SU-DHL-6 (cell line): ENCODE data around the gene LLGL2.

Experiments
- H2AFZ ChIP-seq: fragments of 200-600 bp; sonication (generic); 2 replicates; pipeline ENCODE4 v1.6.1; 2014; ENCODE audit warnings: low read depth, mild to moderate bottlenecking, moderate library complexity, mixed read lengths, antibody characterized with exemption, low read length; ENCODE audit not compliant: severe bottlenecking
- H3F3A ChIP-seq: fragments of 200-600 bp; shearing (Covaris generic); 2 replicates; pipeline ENCODE4 v1.6.0; 2016; ENCODE audit warnings: antibody characterized with exemption, mild to moderate bottlenecking; ENCODE audit not compliant: insufficient read depth
- H3K27ac ChIP-seq: fragments of 200-600 bp; sonication (generic); 2 replicates; pipeline ENCODE4 v1.5.1; 2016; ENCODE audit warnings: low read depth, mild to moderate bottlenecking, low read length, moderate library complexity, mixed read lengths
- H3K27me3 ChIP-seq: fragments of 200-600 bp; sonication (generic), shearing (Covaris generic); 2 replicates; pipeline ENCODE4 v1.6.0; 2014; ENCODE audit warnings: mild to moderate bottlenecking, low read length
- H3K36me3 ChIP-seq: fragments of 200-600 bp; sonication (generic); 2 replicates; pipeline ENCODE4 v1.6.1; 2014; ENCODE audit warnings: mild to moderate bottlenecking, low read length, mixed read lengths
- H3K4me2 ChIP-seq: fragments of 300-600, 200-600 bp; shearing (Covaris generic), sonication (generic); 2 replicates; pipeline ENCODE4 v1.6.0; 2014; ENCODE audit warnings: low read length, low read depth, mild to moderate bottlenecking; ENCODE audit not compliant: poor library complexity, severe bottlenecking
- H3K4me3 ChIP-seq: fragments of 200-600 bp; sonication (generic); 2 replicates; pipeline ENCODE4 v1.5.1; 2014; ENCODE audit warnings: antibody characterized with exemption, low read length, mild to moderate bottlenecking, mixed read lengths; ENCODE audit not compliant: insufficient read depth, poor library complexity, severe bottlenecking
- H3K79me2 ChIP-seq: fragments of 200-600 bp; sonication (generic); 2 replicates; pipeline ENCODE4 v1.6.1; 2014; ENCODE audit warnings: mild to moderate bottlenecking, low read length, moderate library complexity; ENCODE audit not compliant: insufficient read depth
- H3K9ac ChIP-seq: fragments of 200-600 bp; sonication (generic); 2 replicates; pipeline ENCODE4 v1.7.0; 2014; ENCODE audit warnings: mild to moderate bottlenecking, low read length
- H3K9me2 ChIP-seq: fragments of 200-600 bp; sonication (generic); replicated peaks from 2 replicates; pipeline ENCODE4 v1.6.1; 2014; ENCODE audit warnings: low read length; ENCODE audit not compliant: insufficient read depth
- H3K9me3 ChIP-seq: fragments of 200-600 bp; sonication (generic); 2 replicates; pipeline ENCODE4 v1.6.1; 2014; ENCODE audit warnings: low read length, mixed read lengths; ENCODE audit not compliant: insufficient read depth
- H4K20me1 ChIP-seq: fragments of 200-600 bp; sonication (generic); 2 replicates; pipeline ENCODE4 v1.6.1; 2014; ENCODE audit warnings: low read depth, mild to moderate bottlenecking, antibody characterized with exemption, low read length, moderate library complexity, mixed read lengths
- EZH2phosphoT487 ChIP-seq: fragments of 200-600 bp; sonication (generic), shearing (Covaris generic); conservative IDR thresholded peaks from 2 replicates; pipeline ENCODE4 v1.6.1; 2018; ENCODE audit warnings: mild to moderate bottlenecking, antibody characterized with exemption, low read length, moderate library complexity, mixed read lengths
- TF ChIP-seq, protein P1 (sequence below): fragments of 200-600 bp; sonication (generic); IDR thresholded peaks from one replicate; pipeline ENCODE4 v1.5.1; 2017; ENCODE audit warnings: antibody characterized with exemption, mild to moderate bottlenecking, low read length, moderate library complexity; ENCODE audit not compliant: insufficient read depth, poor library complexity, severe bottlenecking

The LLGL2 gene

DNA sequence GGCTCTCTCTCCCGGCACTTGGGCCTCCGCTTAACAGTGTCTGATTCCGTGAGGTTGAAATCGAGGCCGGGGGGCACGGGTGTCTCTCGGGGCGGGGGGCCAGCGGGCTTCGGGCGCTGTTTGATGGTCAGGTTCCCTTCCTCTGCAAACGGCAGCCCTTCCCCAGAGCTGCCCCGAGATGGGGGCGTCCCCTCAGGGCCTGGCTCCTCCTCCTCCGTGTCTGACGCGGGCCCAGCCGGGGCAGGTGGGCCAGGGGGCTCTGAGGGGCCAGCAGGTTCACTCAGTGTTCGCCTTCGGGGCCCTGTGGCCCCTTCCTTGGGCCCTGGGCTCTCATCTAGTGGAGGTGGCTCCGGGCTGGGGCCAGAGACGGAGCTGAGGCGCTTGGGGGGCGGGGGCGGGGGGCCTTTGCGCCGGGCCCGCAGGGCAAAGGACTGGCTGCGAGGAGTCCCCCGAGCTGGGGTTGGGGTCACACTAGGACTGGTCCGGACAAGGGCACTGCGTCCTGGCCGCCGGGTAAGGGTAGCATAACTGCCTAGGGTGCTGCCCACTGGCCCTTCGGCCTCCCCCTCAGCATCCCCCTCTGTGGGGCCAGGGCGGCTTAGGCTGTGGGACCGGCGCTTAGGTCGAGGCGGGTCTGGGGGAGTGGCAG lies 23.3 kb upstream of the LLGL2 start:
- Histone ChIP-seq H2AFZ (no peak overlapping the region), H3K27me3 (no peaks in the 10 kb centered on the region), H3F3A (no peaks in the 10 kb centered on the region), H3K79me2 (no peaks in the 10 kb centered on the region), H3K4me2 (no peak overlapping the region), H3K9me2 (no peaks in the 10 kb centered on the region), H3K9ac (no peak overlapping the region), H4K20me1 (no peaks in the 10 kb centered on the region), H3K4me3 (no peak overlapping the region), H3K27ac (no peak overlapping the region), H3K9me3 (no peaks in the 10 kb centered on the region), H3K36me3 (no peaks in the 10 kb centered on the region)
- TF ChIP-seq, protein P1, sequence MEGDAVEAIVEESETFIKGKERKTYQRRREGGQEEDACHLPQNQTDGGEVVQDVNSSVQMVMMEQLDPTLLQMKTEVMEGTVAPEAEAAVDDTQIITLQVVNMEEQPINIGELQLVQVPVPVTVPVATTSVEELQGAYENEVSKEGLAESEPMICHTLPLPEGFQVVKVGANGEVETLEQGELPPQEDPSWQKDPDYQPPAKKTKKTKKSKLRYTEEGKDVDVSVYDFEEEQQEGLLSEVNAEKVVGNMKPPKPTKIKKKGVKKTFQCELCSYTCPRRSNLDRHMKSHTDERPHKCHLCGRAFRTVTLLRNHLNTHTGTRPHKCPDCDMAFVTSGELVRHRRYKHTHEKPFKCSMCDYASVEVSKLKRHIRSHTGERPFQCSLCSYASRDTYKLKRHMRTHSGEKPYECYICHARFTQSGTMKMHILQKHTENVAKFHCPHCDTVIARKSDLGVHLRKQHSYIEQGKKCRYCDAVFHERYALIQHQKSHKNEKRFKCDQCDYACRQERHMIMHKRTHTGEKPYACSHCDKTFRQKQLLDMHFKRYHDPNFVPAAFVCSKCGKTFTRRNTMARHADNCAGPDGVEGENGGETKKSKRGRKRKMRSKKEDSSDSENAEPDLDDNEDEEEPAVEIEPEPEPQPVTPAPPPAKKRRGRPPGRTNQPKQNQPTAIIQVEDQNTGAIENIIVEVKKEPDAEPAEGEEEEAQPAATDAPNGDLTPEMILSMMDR, result no peak
- TF ChIP-seq EZH2phosphoT487, result no peak

DNA sequence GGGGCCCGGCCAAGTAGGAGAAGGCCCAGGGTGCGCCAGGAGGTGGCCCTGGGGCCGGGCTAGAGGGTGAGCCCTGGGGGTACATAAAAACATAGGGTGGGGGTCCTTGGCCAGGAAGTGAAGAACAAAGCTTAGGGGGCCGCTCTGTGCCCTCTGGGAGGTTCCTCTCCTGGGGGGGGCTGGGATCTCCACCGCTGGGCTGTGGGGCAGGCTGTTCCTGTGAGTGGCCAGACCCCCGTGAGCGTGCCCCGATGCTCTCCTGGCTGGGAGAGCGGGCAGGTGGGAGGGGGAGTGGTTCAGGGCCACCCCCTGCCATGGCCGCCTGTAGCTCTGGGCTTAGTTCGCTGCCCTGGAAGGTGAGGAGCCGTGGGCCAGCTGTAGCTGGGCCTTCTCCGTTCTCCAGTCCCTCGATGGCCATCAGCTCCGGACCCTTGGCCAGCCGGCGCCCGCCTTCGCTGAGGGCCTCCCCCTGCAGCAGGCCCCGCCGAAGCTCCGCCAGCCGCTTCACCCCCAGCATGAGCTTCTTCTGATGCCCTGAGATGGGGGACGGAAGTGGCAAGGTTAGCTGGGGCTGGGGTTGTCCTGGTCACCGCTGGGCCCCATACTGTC lies 22.7 kb upstream of the LLGL2 start:
- no peaks in the 10 kb centered on the region for H3K27me3 ChIP-seq
- H4K20me1 ChIP-seq, result no peaks in the 10 kb centered on the region
- no peak overlapping the region for H3K4me2 ChIP-seq
- H3K79me2 ChIP-seq, result no peaks in the 10 kb centered on the region
- no peaks in the 10 kb centered on the region for H3K36me3 ChIP-seq
- no peaks in the 10 kb centered on the region for H3K9me3 ChIP-seq
- no peaks in the 10 kb centered on the region for H3K9me2 ChIP-seq
- no peak overlapping the region for H3K27ac ChIP-seq
- no peak overlapping the region for H3K4me3 ChIP-seq
- no peaks in the 10 kb centered on the region for H3F3A ChIP-seq
- no peak for TF ChIP-seq EZH2phosphoT487
- no peak overlapping the region for H2AFZ ChIP-seq
- no peak overlapping the region for H3K9ac ChIP-seq

DNA sequence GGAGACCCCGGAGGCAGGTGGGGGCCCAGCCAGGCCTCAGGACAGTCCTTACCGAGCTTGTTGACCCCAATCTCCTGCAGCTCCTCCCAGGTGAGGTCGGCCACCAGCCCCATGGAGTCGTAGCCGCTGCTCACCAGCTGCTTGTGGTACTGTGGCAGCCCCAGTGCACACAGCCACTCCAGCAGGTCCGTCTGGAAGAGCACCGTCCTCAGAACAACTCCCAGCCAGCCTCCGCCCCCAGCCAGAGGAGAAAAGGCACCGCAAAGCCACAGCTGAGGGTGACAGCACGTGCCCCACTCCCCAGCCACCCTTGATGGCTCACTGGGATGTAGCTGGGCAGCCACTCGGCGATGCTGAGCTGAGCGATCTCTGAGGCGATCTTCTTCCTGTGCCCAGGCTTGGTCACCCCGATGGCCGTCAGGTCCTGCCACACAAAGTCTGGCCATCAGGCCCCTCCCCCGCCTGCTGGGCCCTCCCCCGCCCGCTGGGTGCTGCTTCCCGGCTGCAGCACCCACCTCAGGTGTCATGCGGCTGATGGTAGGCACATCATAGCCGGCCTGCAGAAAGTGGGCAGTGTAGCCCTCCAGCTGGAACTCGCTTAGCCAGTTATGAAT lies 22.1 kb upstream of the LLGL2 start:
- H2AFZ ChIP-seq, result no peak overlapping the region
- no peak overlapping the region for H3K27ac ChIP-seq
- H4K20me1 ChIP-seq, result no peaks in the 10 kb centered on the region
- no peak overlapping the region for H3K4me2 ChIP-seq
- no peaks in the 10 kb centered on the region for H3K79me2 ChIP-seq
- H3F3A ChIP-seq, result no peaks in the 10 kb centered on the region
- H3K9me3 ChIP-seq, result no peaks in the 10 kb centered on the region
- H3K4me3 ChIP-seq, result no peak overlapping the region
- no peaks in the 10 kb centered on the region for H3K27me3 ChIP-seq
- H3K9ac ChIP-seq, result no peak overlapping the region
- H3K36me3 ChIP-seq, result no peaks in the 10 kb centered on the region
- TF ChIP-seq, protein P1, result no peak
- TF ChIP-seq EZH2phosphoT487, result no peak
- H3K9me2 ChIP-seq, result no peaks in the 10 kb centered on the region

DNA sequence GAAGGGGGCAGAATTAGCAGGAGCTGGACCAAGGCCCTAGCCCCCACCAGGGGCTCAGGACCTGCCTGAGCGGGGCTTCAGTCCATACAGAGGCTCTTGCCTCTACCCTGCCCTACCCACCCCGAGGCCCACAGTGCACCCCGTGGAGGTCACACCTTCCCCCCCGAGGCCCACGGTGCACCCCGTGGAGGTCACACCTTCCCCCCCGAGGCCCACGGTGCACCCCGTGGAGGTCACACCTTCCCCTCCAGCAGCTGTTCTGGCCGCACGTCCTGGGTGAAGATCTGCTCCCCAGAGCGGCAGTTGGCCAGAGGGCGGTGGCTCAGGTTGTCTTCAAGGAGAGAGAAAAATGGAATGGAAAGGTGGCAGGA lies 21.5 kb upstream of the LLGL2 start:
- Histone ChIP-seq H3K27me3 (no peaks in the 10 kb centered on the region), H3K9me3 (no peaks in the 10 kb centered on the region), H3K27ac (no peak overlapping the region), H3F3A (no peaks in the 10 kb centered on the region), H3K4me2 (no peak overlapping the region), H2AFZ (no peak overlapping the region), H3K4me3 (no peak overlapping the region), H3K9me2 (no peaks in the 10 kb centered on the region), H3K36me3 (no peaks in the 10 kb centered on the region), H3K79me2 (no peaks in the 10 kb centered on the region), H4K20me1 (no peaks in the 10 kb centered on the region), H3K9ac (no peak overlapping the region)
- TF ChIP-seq EZH2phosphoT487, result no peak
- TF ChIP-seq, protein P1, result no peak
